ENCODE data around the gene SLC18A2. TPM values are rescaled to one million over a fixed set of nuclear protein-coding genes. Genes with fewer than 3 reads are reported as not detected.
A peak's percentile ranks its signal among the peaks of the same experiment; 100 is the strongest.

The SLC18A2 gene
- total and polyA plus RNA-seq, 9 of the 15 experiments (the other 6 are each of a cell fraction or from before 2014, with no cell fraction given) = 0.03 to 5.4 (median 0.40) TPM

GRCh38 chr10:117272195-117273076 is 31.5 kb downstream of the SLC18A2 start (continued):
- no peak for TF ChIP-seq MLLT1 (IDR thresholded peaks at IDR 0.05)
- TF ChIP-seq TRIM24 (IDR thresholded peaks at IDR 0.05) = 0 out of 4 replicates have a peak, but pooled peaks of 1 of the 2 experiments have one; percentile 16
- no peak for TF ChIP-seq SIRT6 (IDR thresholded peaks at IDR 0.05; ENCODE audit: low read depth, low read length)
- no peak for TF ChIP-seq SAP30 (IDR thresholded peaks at IDR 0.05; ENCODE audit: borderline replicate concordance, insufficient read depth, low read depth, low read length, poor library complexity, severe bottlenecking)
- TF ChIP-seq HIVEP1 (CRISPR knock-in tag; IDR thresholded peaks at IDR 0.05) = no peak
- no peak for TF ChIP-seq GABPB1 (CRISPR knock-in tag; IDR thresholded peaks at IDR 0.05)
- TF ChIP-seq SP2 (IDR thresholded peaks at IDR 0.05; ENCODE audit: extremely low read depth, low read depth, low read length, poor library complexity, severe bottlenecking) = no peak
- TF ChIP-seq ETV6 (IDR thresholded peaks at IDR 0.05; ENCODE audit: borderline replicate concordance in 1 of 2, low read depth in 2 of 2, low read length in 1 of 2) = peak in 1 of 2 experiments; percentile 32; a peak in 1 of 4 replicates
- TF ChIP-seq ETV6 (CRISPR knock-in tag; IDR thresholded peaks at IDR 0.05; ENCODE audit: borderline replicate concordance) = no peak
- no peak for TF ChIP-seq ZNF282 (CRISPR knock-in tag; IDR thresholded peaks at IDR 0.05)
- TF ChIP-seq, protein P1, sequence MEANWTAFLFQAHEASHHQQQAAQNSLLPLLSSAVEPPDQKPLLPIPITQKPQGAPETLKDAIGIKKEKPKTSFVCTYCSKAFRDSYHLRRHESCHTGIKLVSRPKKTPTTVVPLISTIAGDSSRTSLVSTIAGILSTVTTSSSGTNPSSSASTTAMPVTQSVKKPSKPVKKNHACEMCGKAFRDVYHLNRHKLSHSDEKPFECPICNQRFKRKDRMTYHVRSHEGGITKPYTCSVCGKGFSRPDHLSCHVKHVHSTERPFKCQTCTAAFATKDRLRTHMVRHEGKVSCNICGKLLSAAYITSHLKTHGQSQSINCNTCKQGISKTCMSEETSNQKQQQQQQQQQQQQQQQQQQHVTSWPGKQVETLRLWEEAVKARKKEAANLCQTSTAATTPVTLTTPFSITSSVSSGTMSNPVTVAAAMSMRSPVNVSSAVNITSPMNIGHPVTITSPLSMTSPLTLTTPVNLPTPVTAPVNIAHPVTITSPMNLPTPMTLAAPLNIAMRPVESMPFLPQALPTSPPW (CRISPR knock-in tag; IDR thresholded peaks at IDR 0.05) = no peak
- no peak for TF ChIP-seq TCF7 (IDR thresholded peaks at IDR 0.05; ENCODE audit: borderline replicate concordance)
- TF ChIP-seq CREB3L1 (IDR thresholded peaks at IDR 0.05; ENCODE audit: borderline replicate concordance, low read depth) = no peak
- TF ChIP-seq, protein P2, sequence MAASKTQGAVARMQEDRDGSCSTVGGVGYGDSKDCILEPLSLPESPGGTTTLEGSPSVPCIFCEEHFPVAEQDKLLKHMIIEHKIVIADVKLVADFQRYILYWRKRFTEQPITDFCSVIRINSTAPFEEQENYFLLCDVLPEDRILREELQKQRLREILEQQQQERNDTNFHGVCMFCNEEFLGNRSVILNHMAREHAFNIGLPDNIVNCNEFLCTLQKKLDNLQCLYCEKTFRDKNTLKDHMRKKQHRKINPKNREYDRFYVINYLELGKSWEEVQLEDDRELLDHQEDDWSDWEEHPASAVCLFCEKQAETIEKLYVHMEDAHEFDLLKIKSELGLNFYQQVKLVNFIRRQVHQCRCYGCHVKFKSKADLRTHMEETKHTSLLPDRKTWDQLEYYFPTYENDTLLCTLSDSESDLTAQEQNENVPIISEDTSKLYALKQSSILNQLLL (CRISPR knock-in tag; IDR thresholded peaks at IDR 0.05; ENCODE audit: borderline replicate concordance) = no peak
- TF ChIP-seq, protein P3, sequence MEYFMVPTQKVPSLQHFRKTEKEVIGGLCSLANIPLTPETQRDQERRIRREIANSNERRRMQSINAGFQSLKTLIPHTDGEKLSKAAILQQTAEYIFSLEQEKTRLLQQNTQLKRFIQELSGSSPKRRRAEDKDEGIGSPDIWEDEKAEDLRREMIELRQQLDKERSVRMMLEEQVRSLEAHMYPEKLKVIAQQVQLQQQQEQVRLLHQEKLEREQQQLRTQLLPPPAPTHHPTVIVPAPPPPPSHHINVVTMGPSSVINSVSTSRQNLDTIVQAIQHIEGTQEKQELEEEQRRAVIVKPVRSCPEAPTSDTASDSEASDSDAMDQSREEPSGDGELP (CRISPR knock-in tag; IDR thresholded peaks at IDR 0.05; ENCODE audit: borderline replicate concordance) = peak; percentile 37; the same call in 1 of the 2 replicates
- TF ChIP-seq STAT5A (IDR thresholded peaks at IDR 0.05; ENCODE audit: borderline replicate concordance, low read length) = no peak
- TF ChIP-seq CREB1 (IDR thresholded peaks at IDR 0.05) = no peak
- no peak for TF ChIP-seq CREB1 (CRISPR knock-in tag; IDR thresholded peaks at IDR 0.05)
